Neural progenitor cell (in vitro differentiated cells): Measurements from ENCODE around the gene ARID2. TPM values are rescaled to one million over a fixed set of nuclear protein-coding genes. Genes with fewer than 3 reads are reported as not detected.

Source experiments
- DNase-seq: peaks from one replicate; pipeline ENCODE4 v3.0.0-alpha.2; 2016; ENCODE audit warnings: low spot score
- H2AFZ ChIP-seq: fragments of 200-600 bp; sonication (generic); replicated peaks from 2 replicates; pipeline ENCODE4 v1.6.1; 2016; ENCODE audit warnings: antibody characterized with exemption
- H3F3A ChIP-seq: fragments of 200-600 bp; sonication (generic); 2 replicates; pipeline ENCODE4 v1.6.1; 2016; ENCODE audit warnings: antibody characterized with exemption, low read depth
- H3K27ac ChIP-seq: fragments of 200-600 bp; sonication (generic); 2 replicates; pipeline ENCODE4 v1.5.1; 2016; ENCODE audit warnings: mild to moderate bottlenecking
- H3K27me3 ChIP-seq: fragments of 200-600 bp; sonication (generic); 2 replicates; pipeline ENCODE4 v1.6.1; 2016; ENCODE audit warnings: mild to moderate bottlenecking, moderate library complexity
- H3K36me3 ChIP-seq: fragments of 200-600 bp; sonication (generic); 2 replicates; pipeline ENCODE4 v1.5.1; 2016
- H3K4me1 ChIP-seq: fragments of 200-600 bp; sonication (generic); 2 replicates; pipeline ENCODE4 v1.6.1; 2016; ENCODE audit warnings: mixed run types
- H3K4me2 ChIP-seq: fragments of 200-600 bp; sonication (generic); 2 replicates; pipeline ENCODE4 v1.6.1; 2016
- H3K4me3 ChIP-seq: fragments of 200-600 bp; sonication (generic); 2 replicates; pipeline ENCODE4 v1.5.1; 2016
- H3K79me2 ChIP-seq: fragments of 200-600 bp; sonication (generic); 2 replicates; pipeline ENCODE4 v1.6.1; 2016; ENCODE audit warnings: low read depth
- H3K9ac ChIP-seq: fragments of 200-600 bp; sonication (generic); 2 replicates; pipeline ENCODE4 v1.6.1; 2016
- H3K9me3 ChIP-seq: fragments of 200-600 bp; sonication (generic); 2 replicates; pipeline ENCODE4 v1.5.1; 2016; ENCODE audit warnings: low read depth
- H4K20me1 ChIP-seq: fragments of 200-600 bp; sonication (generic); 2 replicates; pipeline ENCODE4 v1.6.1; 2016; ENCODE audit warnings: low read depth
- H3K27ac Mint-ChIP-seq: 3 replicates; pipeline ENCODE4 v1.8.0; 2021; ENCODE audit warnings: mixed read lengths
- H3K27me3 Mint-ChIP-seq: 2 replicates; pipeline ENCODE4 v1.8.0; 2022; ENCODE audit warnings: low read depth, mild to moderate bottlenecking, inconsistent platforms, moderate library complexity, mixed read lengths; ENCODE audit not compliant: insufficient read depth
- H3K36me3 Mint-ChIP-seq: 3 replicates; pipeline ENCODE4 v1.8.0; 2021; ENCODE audit warnings: mixed read lengths
- H3K4me1 Mint-ChIP-seq: 3 replicates; pipeline ENCODE4 v1.8.0; 2021; ENCODE audit warnings: mixed read lengths
- H3K4me3 Mint-ChIP-seq: 3 replicates; pipeline ENCODE4 v1.8.0; 2021; ENCODE audit warnings: mild to moderate bottlenecking, moderate library complexity, mixed read lengths
- H3K9me3 Mint-ChIP-seq: 3 replicates; pipeline ENCODE4 v1.8.0; 2020; ENCODE audit warnings: mixed read lengths
- CTCF ChIP-seq: fragments of 200-600 bp; sonication (generic); IDR thresholded peaks from 2 replicates; pipeline ENCODE4 v1.5.1; 2017; ENCODE audit warnings: antibody characterized with exemption, mild to moderate bottlenecking
- EZH2 ChIP-seq: fragments of 200-600 bp; sonication (generic); IDR thresholded peaks from 2 replicates; pipeline ENCODE4 v1.6.1; 2017; ENCODE audit warnings: antibody characterized with exemption, mild to moderate bottlenecking, moderate library complexity
- EZH2phosphoT487 ChIP-seq: fragments of 200-600 bp; sonication (generic); IDR thresholded peaks from 2 replicates; pipeline ENCODE4 v1.6.1; 2017; ENCODE audit warnings: antibody characterized with exemption
- total RNA-seq: library from RNA; depleted of rRNA; stranded (reverse); fragments of >200 nt; gene quantifications from 2 replicates; pipeline ENCODE4 v1.2.3, GENCODE V29; 2015; ENCODE audit warnings: low replicate concordance

Gene ARID2
- total RNA-seq, 1 donor from 2014 or later = 86.4 TPM

GRCh38 chr12:45827974-45828373 lies 98.5 kb downstream of the ARID2 start:
- Histone ChIP-seq H3K9me3 (no peaks in the 10 kb centered on the region), H3K9ac (no peak overlapping the region), H3K4me3 (no peak overlapping the region), H3K4me2 (no peak overlapping the region), H3K4me1 (no peaks in the 10 kb centered on the region), H3K36me3 (peaks cover 33% of the 10 kb centered on the region), H3F3A (no peaks in the 10 kb centered on the region), H2AFZ (no peak overlapping the region), H3K27ac (no peak overlapping the region), H3K79me2 (peaks cover 28% of the 10 kb centered on the region), H3K27me3 (no peaks in the 10 kb centered on the region), H4K20me1 (no peaks in the 10 kb centered on the region)
- Mint-ChIP-seq H3K9me3 (peaks cover 20% of the 10 kb centered on the region), H3K27ac (no peak overlapping the region), H3K36me3 (peaks cover 58% of the 10 kb centered on the region), H3K27me3 (no peaks in the 10 kb centered on the region), H3K4me3 (no peak overlapping the region), H3K4me1 (no peaks in the 10 kb centered on the region)
- no peak for TF ChIP-seq CTCF
- no peak for TF ChIP-seq EZH2phosphoT487
- no peak for TF ChIP-seq EZH2
- no peak for DNase-seq

GRCh38 chr12:45828402-45828801 lies 98.9 kb downstream of the ARID2 start:
- no peaks in the 10 kb centered on the region for H3K27me3 Mint-ChIP-seq
- no peak overlapping the region for H3K9ac ChIP-seq
- H4K20me1 ChIP-seq = no peaks in the 10 kb centered on the region
- H3K4me1 Mint-ChIP-seq = no peaks in the 10 kb centered on the region
- peaks cover 56% of the 10 kb centered on the region for H3K36me3 Mint-ChIP-seq
- H3K9me3 Mint-ChIP-seq = peaks cover 21% of the 10 kb centered on the region
- H2AFZ ChIP-seq = no peak overlapping the region
- H3K4me3 ChIP-seq = no peak overlapping the region
- no peaks in the 10 kb centered on the region for H3K27me3 ChIP-seq
- no peak overlapping the region for H3K4me3 Mint-ChIP-seq
- no peak overlapping the region for H3K4me2 ChIP-seq
- TF ChIP-seq EZH2phosphoT487 = no peak
- TF ChIP-seq EZH2 = no peak
- TF ChIP-seq CTCF = no peak
- no peaks in the 10 kb centered on the region for H3F3A ChIP-seq
- no peak overlapping the region for H3K27ac Mint-ChIP-seq
- no peak overlapping the region for H3K27ac ChIP-seq
- no peaks in the 10 kb centered on the region for H3K4me1 ChIP-seq
- H3K36me3 ChIP-seq = peaks cover 29% of the 10 kb centered on the region
- no peak for DNase-seq
- H3K9me3 ChIP-seq = no peaks in the 10 kb centered on the region
- peaks cover 32% of the 10 kb centered on the region for H3K79me2 ChIP-seq

DNA sequence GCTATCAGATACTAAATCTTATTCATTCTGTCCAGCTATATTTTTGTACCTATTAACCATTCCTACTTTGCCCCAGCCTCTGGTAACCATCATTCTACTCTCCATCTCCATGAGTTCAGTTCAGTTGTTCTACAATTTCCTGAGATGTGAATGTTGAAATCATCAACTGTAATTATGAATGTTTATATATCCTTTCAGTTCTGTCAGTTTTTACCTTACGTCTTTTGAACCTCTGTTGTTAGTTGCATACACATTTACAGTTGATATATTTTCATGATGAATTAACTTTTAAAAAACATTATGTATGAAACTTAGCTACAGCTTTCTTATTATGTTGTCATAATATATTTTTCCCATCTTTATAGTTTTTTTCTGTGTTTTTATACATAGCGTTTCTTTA lies 102.1 kb downstream of the ARID2 start:
- H3K4me1 Mint-ChIP-seq = no peaks in the 10 kb centered on the region
- Histone ChIP-seq H3K4me2 (no peak overlapping the region), H3F3A (no peaks in the 10 kb centered on the region), H3K4me1 (no peaks in the 10 kb centered on the region), H3K36me3 (peaks cover 31% of the 10 kb centered on the region), H3K27me3 (no peaks in the 10 kb centered on the region), H3K27ac (no peak overlapping the region), H3K79me2 (peaks cover 53% of the 10 kb centered on the region), H3K4me3 (no peak overlapping the region), H3K9me3 (no peaks in the 10 kb centered on the region), H3K9ac (no peak overlapping the region), H4K20me1 (no peaks in the 10 kb centered on the region), H2AFZ (no peak overlapping the region)
- TF ChIP-seq CTCF (no peak), EZH2 (no peak), EZH2phosphoT487 (no peak)
- H3K27ac Mint-ChIP-seq = no peak overlapping the region
- H3K4me3 Mint-ChIP-seq = no peak overlapping the region
- H3K27me3 Mint-ChIP-seq = no peaks in the 10 kb centered on the region
- DNase-seq = no peak
- H3K9me3 Mint-ChIP-seq = peaks cover 27% of the 10 kb centered on the region
- peaks cover 57% of the 10 kb centered on the region for H3K36me3 Mint-ChIP-seq
